Hepatocyte (in vitro differentiated cells): ENCODE results near the gene PES1. TPM values are rescaled to one million over a fixed set of nuclear protein-coding genes. Genes with fewer than 3 reads are reported as not detected.

Experiments used
- DNase-seq: peaks from one replicate; pipeline ENCODE4 v3.0.0-alpha.2; 2016; ENCODE audit warnings: low spot score
- H2AFZ ChIP-seq: fragments of 200-600 bp; sonication (generic); 2 replicates; pipeline ENCODE4 v1.6.0; 2016; ENCODE audit warnings: antibody characterized with exemption, mild to moderate bottlenecking
- H3K27ac ChIP-seq: fragments of 200-600 bp; sonication (generic); 2 replicates; pipeline ENCODE4 v1.5.1; 2016; ENCODE audit warnings: mild to moderate bottlenecking
- H3K27me3 ChIP-seq: fragments of 200-600 bp; sonication (generic); 2 replicates; pipeline ENCODE4 v1.6.1; 2016
- H3K36me3 ChIP-seq: fragments of 200-600 bp; sonication (generic); replicated peaks from 2 replicates; pipeline ENCODE4 v1.5.1; 2016; ENCODE audit warnings: low read depth; ENCODE audit not compliant: insufficient read depth
- H3K4me1 ChIP-seq: fragments of 200-600 bp; sonication (generic); 2 replicates; pipeline ENCODE4 v1.5.1; 2016; ENCODE audit warnings: mild to moderate bottlenecking, moderate library complexity; ENCODE audit not compliant: insufficient read depth
- H3K4me2 ChIP-seq: fragments of 200-600 bp; sonication (generic); 2 replicates; pipeline ENCODE4 v1.6.0; 2016
- H3K4me3 ChIP-seq: fragments of 200-600 bp; sonication (generic); 2 replicates; pipeline ENCODE4 v1.5.1; 2016; ENCODE audit warnings: mild to moderate bottlenecking
- H3K79me2 ChIP-seq: fragments of 200-600 bp; sonication (generic); 2 replicates; pipeline ENCODE4 v1.6.0; 2017; ENCODE audit warnings: mild to moderate bottlenecking
- H3K9me2 ChIP-seq: fragments of 200-600 bp; sonication (generic); replicated peaks from 2 replicates; pipeline ENCODE4 v1.6.0; 2017; ENCODE audit warnings: mild to moderate bottlenecking; ENCODE audit not compliant: insufficient read depth
- H3K9me3 ChIP-seq: fragments of 200-600 bp; sonication (generic); 2 replicates; pipeline ENCODE4 v1.5.1; 2016; ENCODE audit warnings: low read depth, mild to moderate bottlenecking
- H4K20me1 ChIP-seq: fragments of 200-600 bp; sonication (generic); 2 replicates; pipeline ENCODE4 v1.6.0; 2016; ENCODE audit warnings: mild to moderate bottlenecking; ENCODE audit not compliant: insufficient read depth, poor library complexity, severe bottlenecking
- CTCF ChIP-seq: fragments of 200-600 bp; sonication (generic); IDR thresholded peaks from 2 replicates; pipeline ENCODE4 v1.5.1; 2016; ENCODE audit warnings: antibody characterized with exemption, mild to moderate bottlenecking; ENCODE audit not compliant: poor library complexity
- EZH2 ChIP-seq: fragments of 200-600 bp; sonication (generic); IDR thresholded peaks from 2 replicates; pipeline ENCODE4 v1.6.1; 2016; ENCODE audit warnings: antibody characterized with exemption, mild to moderate bottlenecking, borderline replicate concordance
- EZH2phosphoT487 ChIP-seq: fragments of 200-600 bp; sonication (generic); IDR thresholded peaks from one replicate; pipeline ENCODE4 v1.6.1; 2018; ENCODE audit warnings: antibody characterized with exemption, mild to moderate bottlenecking, low read depth, moderate library complexity; ENCODE audit not compliant: unreplicated experiment, severe bottlenecking
- WGBS: methylation state at CpG from one replicate; pipeline ENCODE4 v1.1.6; 2016; ENCODE audit warnings: low lambda C conversion rate; ENCODE audit errors: missing lambda C conversion rate; 5-methylcytosine and 5-hydroxymethylcytosine counted together
- polyA plus RNA-seq: library from polyadenylated mRNA; unstranded; fragments of >200 nt; fragmentation: Nextera tagmentation; extraction: Ambion mirVana; gene quantifications from 2 replicates; pipeline ENCODE4 v1.2.1, GENCODE V29; 2016
- total RNA-seq: library from RNA; depleted of rRNA; stranded (reverse); fragments of >200 nt; gene quantifications from 2 replicates; pipeline ENCODE4 v1.2.3, GENCODE V29; 2014

PES1 gene
- total and polyA plus RNA-seq, 2 experiments from 2014 or later, result 42.4 to 59.5 TPM

GRCh38 chr22:30604723-30605122 is 13.0 kb upstream of the PES1 start:
- H3K27ac ChIP-seq, result no peak overlapping the region
- H3K4me1 ChIP-seq, result peaks cover 37% of the 10 kb centered on the region
- no peak overlapping the region for H2AFZ ChIP-seq
- no peak overlapping the region for H3K4me3 ChIP-seq
- no peak for DNase-seq
- TF ChIP-seq CTCF, result no peak
- TF ChIP-seq EZH2, result no peak
- no peak for TF ChIP-seq EZH2phosphoT487
- H3K4me2 ChIP-seq, result no peak overlapping the region
- no peaks in the 10 kb centered on the region for H3K36me3 ChIP-seq
- no peaks in the 10 kb centered on the region for H3K9me3 ChIP-seq
- H3K79me2 ChIP-seq, result peaks cover 3% of the 10 kb centered on the region
- H4K20me1 ChIP-seq, result no peaks in the 10 kb centered on the region
- WGBS, result 100% methylated on average over 2 of the region's 2 CpGs
- H3K9me2 ChIP-seq, result no peaks in the 10 kb centered on the region
- H3K27me3 ChIP-seq, result no peaks in the 10 kb centered on the region

- Histone ChIP-seq H2AFZ (no peak overlapping the region), H3K4me2 (no peak overlapping the region), H3K79me2 (peaks cover 3% of the 10 kb centered on the region), H3K36me3 (no peaks in the 10 kb centered on the region), H3K4me3 (no peak overlapping the region), H4K20me1 (no peaks in the 10 kb centered on the region), H3K27me3 (no peaks in the 10 kb centered on the region), H3K9me3 (no peaks in the 10 kb centered on the region), H3K9me2 (no peaks in the 10 kb centered on the region), H3K4me1 (peaks cover 29% of the 10 kb centered on the region), H3K27ac (no peak overlapping the region)
- TF ChIP-seq EZH2, result no peak
- TF ChIP-seq EZH2phosphoT487, result no peak
- TF ChIP-seq CTCF, result no peak
- DNase-seq, result no peak
- 75% methylated on average over 3 of the region's 3 CpGs for WGBS
Measured at GRCh38 chr22:30603801-30604200, 12.1 kb upstream of the PES1 start.

GRCh38 chr22:30602049-30602448 is 10.3 kb upstream of the PES1 start:
- Histone ChIP-seq H3K27me3 (no peaks in the 10 kb centered on the region), H3K4me2 (no peak overlapping the region), H3K79me2 (no peaks in the 10 kb centered on the region), H3K36me3 (no peaks in the 10 kb centered on the region), H3K9me2 (no peaks in the 10 kb centered on the region), H3K4me1 (peaks cover 12% of the 10 kb centered on the region), H3K4me3 (no peak overlapping the region), H3K27ac (no peak overlapping the region), H2AFZ (no peak overlapping the region), H3K9me3 (no peaks in the 10 kb centered on the region), H4K20me1 (no peaks in the 10 kb centered on the region)
- WGBS, result 69% methylated on average over 3 of the region's 3 CpGs
- TF ChIP-seq EZH2 (no peak), CTCF (peak; percentile 41)
- DNase-seq, result peak; percentile 46

- Histone ChIP-seq H2AFZ (no peak overlapping the region), H3K9me3 (no peaks in the 10 kb centered on the region), H3K36me3 (no peaks in the 10 kb centered on the region), H3K4me2 (no peak overlapping the region), H3K27ac (no peak overlapping the region), H3K4me3 (no peak overlapping the region), H3K79me2 (no peaks in the 10 kb centered on the region), H3K27me3 (no peaks in the 10 kb centered on the region), H4K20me1 (no peaks in the 10 kb centered on the region), H3K9me2 (no peaks in the 10 kb centered on the region), H3K4me1 (peaks cover 7% of the 10 kb centered on the region)
- DNase-seq, result no peak
- WGBS, result 91% methylated on average over 5 of the region's 5 CpGs
- TF ChIP-seq CTCF (no peak), EZH2 (no peak), EZH2phosphoT487 (no peak)
Measured at GRCh38 chr22:30601464-30601863, 9.8 kb upstream of the PES1 start.
